PFSK-1 (cell line): Measurements from ENCODE around the gene HAGH.

ENCODE experiments used
- FOXP2 ChIP-seq: optimal IDR thresholded peaks from 2 replicates; pipeline ENCODE3; 2011; ENCODE audit warnings: borderline replicate concordance, control low read depth, inconsistent platforms; ENCODE audit not compliant: insufficient read depth; ENCODE audit errors: extremely low read length, extremely low read depth
- POLR2AphosphoS5 ChIP-seq: IDR thresholded peaks from 2 replicates; pipeline ENCODE4 v1.6.1; 2012; ENCODE audit warnings: low read depth, mild to moderate bottlenecking, control low read depth, low read length, moderate library complexity
- SIN3A ChIP-seq: IDR thresholded peaks from 2 replicates; pipeline ENCODE4 v1.6.1; 2012; ENCODE audit warnings: mild to moderate bottlenecking, low read length, moderate library complexity, borderline replicate concordance; ENCODE audit not compliant: insufficient read depth
- TAF1 ChIP-seq: IDR thresholded peaks from 2 replicates; pipeline ENCODE4 v1.6.1; 2012; ENCODE audit warnings: low read length, control low read depth, borderline replicate concordance; ENCODE audit not compliant: insufficient read depth
- TF ChIP-seq, protein P1 (sequence below), 2 experiments: IDR thresholded peaks; 2 replicates each; pipeline versions ENCODE4 v1.6.1 to v1.8.0; 2011 to 2012; ENCODE audit warnings: low read depth in 2 of 2, low read length in 2 of 2, control low read depth in 1 of 2, inconsistent platforms in 1 of 2, mild to moderate bottlenecking in 1 of 2, moderate library complexity in 1 of 2; ENCODE audit not compliant: insufficient read depth in 1 of 2

GRCh38 chr16:1767116-1767994 lies 59.3 kb downstream of the HAGH start:
- no peak; the same call in 1 of the 2 replicates for TF ChIP-seq POLR2AphosphoS5
- TF ChIP-seq SIN3A: no peak
- TF ChIP-seq TAF1: no peak
- no peak for TF ChIP-seq FOXP2
- TF ChIP-seq, protein P1, sequence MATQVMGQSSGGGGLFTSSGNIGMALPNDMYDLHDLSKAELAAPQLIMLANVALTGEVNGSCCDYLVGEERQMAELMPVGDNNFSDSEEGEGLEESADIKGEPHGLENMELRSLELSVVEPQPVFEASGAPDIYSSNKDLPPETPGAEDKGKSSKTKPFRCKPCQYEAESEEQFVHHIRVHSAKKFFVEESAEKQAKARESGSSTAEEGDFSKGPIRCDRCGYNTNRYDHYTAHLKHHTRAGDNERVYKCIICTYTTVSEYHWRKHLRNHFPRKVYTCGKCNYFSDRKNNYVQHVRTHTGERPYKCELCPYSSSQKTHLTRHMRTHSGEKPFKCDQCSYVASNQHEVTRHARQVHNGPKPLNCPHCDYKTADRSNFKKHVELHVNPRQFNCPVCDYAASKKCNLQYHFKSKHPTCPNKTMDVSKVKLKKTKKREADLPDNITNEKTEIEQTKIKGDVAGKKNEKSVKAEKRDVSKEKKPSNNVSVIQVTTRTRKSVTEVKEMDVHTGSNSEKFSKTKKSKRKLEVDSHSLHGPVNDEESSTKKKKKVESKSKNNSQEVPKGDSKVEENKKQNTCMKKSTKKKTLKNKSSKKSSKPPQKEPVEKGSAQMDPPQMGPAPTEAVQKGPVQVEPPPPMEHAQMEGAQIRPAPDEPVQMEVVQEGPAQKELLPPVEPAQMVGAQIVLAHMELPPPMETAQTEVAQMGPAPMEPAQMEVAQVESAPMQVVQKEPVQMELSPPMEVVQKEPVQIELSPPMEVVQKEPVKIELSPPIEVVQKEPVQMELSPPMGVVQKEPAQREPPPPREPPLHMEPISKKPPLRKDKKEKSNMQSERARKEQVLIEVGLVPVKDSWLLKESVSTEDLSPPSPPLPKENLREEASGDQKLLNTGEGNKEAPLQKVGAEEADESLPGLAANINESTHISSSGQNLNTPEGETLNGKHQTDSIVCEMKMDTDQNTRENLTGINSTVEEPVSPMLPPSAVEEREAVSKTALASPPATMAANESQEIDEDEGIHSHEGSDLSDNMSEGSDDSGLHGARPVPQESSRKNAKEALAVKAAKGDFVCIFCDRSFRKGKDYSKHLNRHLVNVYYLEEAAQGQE (IDR thresholded peaks at IDR 0.05; ENCODE audit: insufficient read depth in 1 of 2, low read depth in 2 of 2, low read length in 2 of 2): no peak
